Measurements from ENCODE around the gene ERAL1.

- TF ChIP-seq CTCF (conservative IDR thresholded peaks at IDR 0.05; ENCODE audit: low read length) (no peak), EZH2phosphoT487 (IDR thresholded peaks at IDR 0.05; ENCODE audit: borderline replicate concordance, low read depth, low read length) (no peak)
These were observed 492 bp downstream of the ERAL1 start for GRCh38 chr17:28855336-28855679.

Measured in OCI-LY7 (cell line).